ENCODE results near the gene HBZ. TPM values are rescaled to one million over a fixed set of nuclear protein-coding genes. Genes with fewer than 3 reads are reported as not detected.

Gene HBZ
- total RNA-seq: not detected

GRCh38 chr16:152141-153128 lies at the start of gene HBZ:
Gene HBZ, plus strand, starts transcription at chr16:152644. Its CDS starts 266 bp downstream, at chr16:152910.
- no peaks in the 10 kb centered on the region for H3K36me3 Mint-ChIP-seq (ENCODE audit: low read depth)
- peaks cover 7% of the 10 kb centered on the region for H3K4me1 Mint-ChIP-seq (ENCODE audit: low read depth)
- no peak within 1 kb of the TSS for H3K27ac Mint-ChIP-seq
- no peak for DNase-seq
- CTCF ChIA-PET: no interaction called here
- H3K9me3 Mint-ChIP-seq: no peaks in the 10 kb centered on the region
- H3K27me3 Mint-ChIP-seq (ENCODE audit: low read depth): peaks cover 23% of the 10 kb centered on the region
- intact Hi-C loops (cut with micrococcal nuclease): no loop called here
- H3K4me3 Mint-ChIP-seq: no peak within 1 kb of the TSS

- H3K27me3 Mint-ChIP-seq (ENCODE audit: low read depth): no peaks in the 10 kb centered on the region
- intact Hi-C loops (cut with micrococcal nuclease): no loop called here
Observed at GRCh38 chr16:104355-104754, 48.1 kb upstream of the HBZ start.

GRCh38 chr16:104928-105327 lies 47.5 kb upstream of the HBZ start:
- peaks cover 17% of the 10 kb centered on the region for H3K36me3 Mint-ChIP-seq (ENCODE audit: low read depth)
- no peaks in the 10 kb centered on the region for H3K27me3 Mint-ChIP-seq (ENCODE audit: low read depth)
- intact Hi-C loops (cut with micrococcal nuclease): no loop called here
- no peak for DNase-seq
- no peak overlapping the region for H3K4me3 Mint-ChIP-seq
- no peaks in the 10 kb centered on the region for H3K9me3 Mint-ChIP-seq
- CTCF ChIA-PET: interaction anchor here (0.5 to 2.7 kb wide), 7 partner anchors 11 to 397 kb away, joined by 3 to 17 read pairs (median 5); no protein-coding TSS in a partner anchor
- H3K4me1 Mint-ChIP-seq (ENCODE audit: low read depth): no peaks in the 10 kb centered on the region
- no peak overlapping the region for H3K27ac Mint-ChIP-seq

More at GRCh38 chr16:104355-104754, 48.1 kb upstream of the HBZ start:
- Mint-ChIP-seq H3K27ac (no peak overlapping the region), H3K4me3 (no peak overlapping the region), H3K36me3 (ENCODE audit: low read depth) (peaks cover 17% of the 10 kb centered on the region), H3K4me1 (ENCODE audit: low read depth) (no peaks in the 10 kb centered on the region), H3K9me3 (no peaks in the 10 kb centered on the region)
- DNase-seq: no peak
- CTCF ChIA-PET: interaction anchor here (1.0 to 2.7 kb wide), 5 partner anchors 13 to 258 kb away, joined by 3 to 12 read pairs (median 5); no protein-coding TSS in a partner anchor

- peaks cover 17% of the 10 kb centered on the region for H3K36me3 Mint-ChIP-seq (ENCODE audit: low read depth)
- no peak overlapping the region for H3K27ac Mint-ChIP-seq
- CTCF ChIA-PET: interaction anchor here (0.5 to 2.7 kb wide), 7 partner anchors 11 to 396 kb away, joined by 3 to 17 read pairs (median 5); no protein-coding TSS in a partner anchor
- no peaks in the 10 kb centered on the region for H3K4me1 Mint-ChIP-seq (ENCODE audit: low read depth)
- intact Hi-C loops (cut with micrococcal nuclease): no loop called here
- H3K4me3 Mint-ChIP-seq: no peak overlapping the region
- H3K9me3 Mint-ChIP-seq: no peaks in the 10 kb centered on the region
- no peaks in the 10 kb centered on the region for H3K27me3 Mint-ChIP-seq (ENCODE audit: low read depth)
- no peak for DNase-seq
Observed at GRCh38 chr16:105521-105920, 46.9 kb upstream of the HBZ start.

GRCh38 chr16:106623-107324 lies 45.7 kb upstream of the HBZ start:
- CTCF ChIA-PET: interaction anchor here (0.6 to 2.6 kb wide), 34 partner anchors 10 to 529 kb away, joined by 3 to 23 read pairs (median 3); partner anchors contain the start of genes AXIN1, METTL26 and NPRL3
- H3K27ac Mint-ChIP-seq: no peak overlapping the region
- H3K4me3 Mint-ChIP-seq: no peak overlapping the region
- H3K4me1 Mint-ChIP-seq (ENCODE audit: low read depth): no peaks in the 10 kb centered on the region
- DNase-seq: peak; percentile 60
- H3K9me3 Mint-ChIP-seq: no peaks in the 10 kb centered on the region
- peaks cover 18% of the 10 kb centered on the region for H3K36me3 Mint-ChIP-seq (ENCODE audit: low read depth)
- no peaks in the 10 kb centered on the region for H3K27me3 Mint-ChIP-seq (ENCODE audit: low read depth)
- intact Hi-C loops (cut with micrococcal nuclease): loop anchor here (1.0 kb wide), 2 partner anchors 75 to 256 kb away; no protein-coding TSS in a partner anchor

- intact Hi-C loops (cut with micrococcal nuclease): no loop called here
Observed at GRCh38 chr16:112153-112840, 40.1 kb upstream of the HBZ start.

GRCh38 chr16:114327-114726 lies 38.1 kb upstream of the HBZ start:
- Mint-ChIP-seq H3K36me3 (ENCODE audit: low read depth) (peaks cover 25% of the 10 kb centered on the region), H3K4me3 (no peak overlapping the region), H3K27me3 (ENCODE audit: low read depth) (no peaks in the 10 kb centered on the region), H3K4me1 (ENCODE audit: low read depth) (peaks cover 6% of the 10 kb centered on the region), H3K27ac (no peak overlapping the region), H3K9me3 (no peaks in the 10 kb centered on the region)
- CTCF ChIA-PET: interaction anchor here (0.7 kb wide), 1 partner anchor 66 kb away, joined by 3 read pairs; the partner anchor contains the start of gene HBQ1
- DNase-seq: no peak
- intact Hi-C loops (cut with micrococcal nuclease): no loop called here

More at GRCh38 chr16:112153-112840, 40.1 kb upstream of the HBZ start:
- Mint-ChIP-seq H3K27ac (no peak overlapping the region), H3K27me3 (ENCODE audit: low read depth) (no peaks in the 10 kb centered on the region), H3K4me1 (ENCODE audit: low read depth) (peaks cover 6% of the 10 kb centered on the region), H3K9me3 (no peaks in the 10 kb centered on the region), H3K36me3 (ENCODE audit: low read depth) (peaks cover 23% of the 10 kb centered on the region), H3K4me3 (no peak overlapping the region)
- CTCF ChIA-PET: interaction anchor here (1.9 to 2.9 kb wide), 2 partner anchors 15 to 70 kb away, joined by 10 read pairs; no protein-coding TSS in a partner anchor
- DNase-seq: no peak

- CTCF ChIA-PET: interaction anchor here (0.8 to 4.4 kb wide), 4 partner anchors 17 to 246 kb away, joined by 3 to 17 read pairs (median 9); no protein-coding TSS in a partner anchor
- no peak overlapping the region for H3K27ac Mint-ChIP-seq
- intact Hi-C loops (cut with micrococcal nuclease): no loop called here
- no peaks in the 10 kb centered on the region for H3K9me3 Mint-ChIP-seq
- H3K4me3 Mint-ChIP-seq: no peak overlapping the region
- H3K36me3 Mint-ChIP-seq (ENCODE audit: low read depth): peaks cover 24% of the 10 kb centered on the region
- no peaks in the 10 kb centered on the region for H3K27me3 Mint-ChIP-seq (ENCODE audit: low read depth)
- peaks cover 6% of the 10 kb centered on the region for H3K4me1 Mint-ChIP-seq (ENCODE audit: low read depth)
- no peak for DNase-seq
Observed at GRCh38 chr16:116015-116414, 36.4 kb upstream of the HBZ start.

GRCh38 chr16:117379-118365 lies 34.8 kb upstream of the HBZ start:
- peak; percentile 58 for DNase-seq
- Mint-ChIP-seq H3K9me3 (no peaks in the 10 kb centered on the region), H3K4me3 (no peak overlapping the region), H3K4me1 (ENCODE audit: low read depth) (peaks cover 6% of the 10 kb centered on the region), H3K36me3 (ENCODE audit: low read depth) (peaks cover 15% of the 10 kb centered on the region), H3K27me3 (ENCODE audit: low read depth) (no peaks in the 10 kb centered on the region), H3K27ac (no peak overlapping the region)
- intact Hi-C loops (cut with micrococcal nuclease): loop anchor here (1.0 kb wide), 1 partner anchor 64 kb away; no protein-coding TSS in a partner anchor
- CTCF ChIA-PET: interaction anchor here (0.6 to 4.4 kb wide), 18 partner anchors 11 to 331 kb away, joined by 3 to 17 read pairs (median 3); no protein-coding TSS in a partner anchor

- H3K9me3 Mint-ChIP-seq: no peaks in the 10 kb centered on the region
- H3K4me1 Mint-ChIP-seq (ENCODE audit: low read depth): peaks cover under 1% of the 10 kb centered on the region
Observed at GRCh38 chr16:118857-119256, 33.6 kb upstream of the HBZ start.

More at GRCh38 chr16:118857-119256, 33.6 kb upstream of the HBZ start:
- CTCF ChIA-PET: interaction anchor here (0.5 to 4.4 kb wide), 7 partner anchors 10 to 625 kb away, joined by 3 to 17 read pairs (median 15); no protein-coding TSS in a partner anchor
- no peak overlapping the region for H3K4me3 Mint-ChIP-seq
- H3K36me3 Mint-ChIP-seq (ENCODE audit: low read depth): peaks cover 18% of the 10 kb centered on the region
- no peak for DNase-seq
- no peaks in the 10 kb centered on the region for H3K27me3 Mint-ChIP-seq (ENCODE audit: low read depth)
- intact Hi-C loops (cut with micrococcal nuclease): no loop called here
- no peak overlapping the region for H3K27ac Mint-ChIP-seq
